GM13976 (cell line): Measurements from ENCODE around the gene CCDC148.

Experiments used
- DNase-seq: peaks from one replicate; pipeline ENCODE4 v3.0.0; 2012; ENCODE audit warnings: low spot score
- in situ Hi-C: fragments of 300-500 bp; cut with MboI; formaldehyde crosslinking; loops from one replicate; pipeline ENCODE4 v1.12.0; 2022; ENCODE audit warnings: low sequenced_read_pairs, mixed read lengths, inconsistent platforms; ENCODE audit not compliant: unreplicated experiment
- TF ChIP-seq, protein P1 (sequence below): IDR thresholded peaks from 2 replicates; pipeline ENCODE4 v1.5.1; 2012; ENCODE audit warnings: borderline replicate concordance, mild to moderate bottlenecking; ENCODE audit not compliant: insufficient read depth; ENCODE audit errors: extremely low read depth, missing control alignments, control extremely low read depth

The CCDC148 gene

GRCh38 chr2:158460632-158461297, 4.2 kb upstream of the CCDC148 start:
- in situ Hi-C loops: loop anchor here (25.0 kb wide), 1 partner anchor 277 kb away; no protein-coding TSS in a partner anchor
- TF ChIP-seq, protein P1, sequence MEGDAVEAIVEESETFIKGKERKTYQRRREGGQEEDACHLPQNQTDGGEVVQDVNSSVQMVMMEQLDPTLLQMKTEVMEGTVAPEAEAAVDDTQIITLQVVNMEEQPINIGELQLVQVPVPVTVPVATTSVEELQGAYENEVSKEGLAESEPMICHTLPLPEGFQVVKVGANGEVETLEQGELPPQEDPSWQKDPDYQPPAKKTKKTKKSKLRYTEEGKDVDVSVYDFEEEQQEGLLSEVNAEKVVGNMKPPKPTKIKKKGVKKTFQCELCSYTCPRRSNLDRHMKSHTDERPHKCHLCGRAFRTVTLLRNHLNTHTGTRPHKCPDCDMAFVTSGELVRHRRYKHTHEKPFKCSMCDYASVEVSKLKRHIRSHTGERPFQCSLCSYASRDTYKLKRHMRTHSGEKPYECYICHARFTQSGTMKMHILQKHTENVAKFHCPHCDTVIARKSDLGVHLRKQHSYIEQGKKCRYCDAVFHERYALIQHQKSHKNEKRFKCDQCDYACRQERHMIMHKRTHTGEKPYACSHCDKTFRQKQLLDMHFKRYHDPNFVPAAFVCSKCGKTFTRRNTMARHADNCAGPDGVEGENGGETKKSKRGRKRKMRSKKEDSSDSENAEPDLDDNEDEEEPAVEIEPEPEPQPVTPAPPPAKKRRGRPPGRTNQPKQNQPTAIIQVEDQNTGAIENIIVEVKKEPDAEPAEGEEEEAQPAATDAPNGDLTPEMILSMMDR: no peak
- no peak for DNase-seq

DNA sequence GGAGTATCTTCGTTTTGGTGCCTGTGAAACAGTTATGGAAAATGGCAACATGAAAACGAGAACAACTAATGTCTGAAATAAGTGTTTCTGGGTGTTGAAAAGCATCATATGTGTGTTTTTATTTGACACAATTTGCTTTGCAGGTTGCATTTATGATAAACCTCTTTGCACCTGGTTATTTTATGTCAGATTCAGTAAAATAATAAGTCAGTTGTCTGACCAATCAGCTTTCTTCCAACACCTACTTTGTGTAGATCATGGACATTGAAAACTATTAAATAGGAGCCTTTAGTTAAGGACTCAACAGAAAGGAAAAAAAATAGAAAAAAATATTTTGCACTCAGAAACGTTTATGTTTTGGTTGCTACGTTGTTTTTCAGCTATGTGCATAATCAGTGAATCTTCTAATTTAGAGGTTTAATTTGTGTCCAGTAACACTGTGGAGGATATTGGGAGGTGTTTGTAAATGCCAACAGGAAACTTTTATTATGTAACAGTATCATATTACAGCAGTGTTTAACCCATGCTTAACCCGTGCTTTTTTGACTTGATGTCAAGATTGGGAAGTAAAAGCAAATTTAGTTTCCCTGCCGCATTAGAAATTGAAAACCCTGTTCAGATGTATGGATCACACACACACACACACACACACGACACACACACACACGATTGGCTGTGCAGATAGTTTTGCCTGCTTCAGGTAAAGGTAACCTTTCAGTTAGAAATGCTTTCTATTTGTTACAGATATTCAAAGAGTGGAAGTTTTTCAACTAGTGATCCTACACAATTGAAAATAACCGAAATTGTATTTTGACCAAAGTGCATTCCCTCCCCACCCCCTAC, 2.8 kb upstream of the CCDC148 start:
- TF ChIP-seq, protein P1: no peak
- no peak for DNase-seq
- in situ Hi-C loops: loop anchor here (25.0 kb wide), 1 partner anchor 278 kb away; no protein-coding TSS in a partner anchor

DNA sequence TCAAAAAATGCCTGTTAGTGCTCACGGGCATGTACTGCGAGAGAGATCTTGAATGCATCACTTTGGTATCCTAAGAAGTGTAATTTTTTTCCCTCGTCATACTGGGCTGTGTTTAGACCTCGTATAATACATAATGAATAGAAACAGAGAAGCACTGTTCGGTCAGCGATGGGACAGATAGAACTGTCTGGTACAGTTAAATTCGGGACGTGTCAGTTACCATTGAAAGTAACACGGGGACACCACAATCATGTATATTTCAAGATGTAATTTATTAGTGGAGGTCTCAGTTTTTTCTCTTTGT, 2.0 kb upstream of the CCDC148 start:
- in situ Hi-C loops: loop anchor here (25.0 kb wide), 1 partner anchor 279 kb away; no protein-coding TSS in a partner anchor
- TF ChIP-seq, protein P1: no peak
- DNase-seq: no peak

- TF ChIP-seq, protein P1: peak; percentile 36
- no peak for DNase-seq
- in situ Hi-C loops: loop anchor here (25.0 kb wide), 1 partner anchor 279 kb away; no protein-coding TSS in a partner anchor
These were observed 1.5 kb upstream of the CCDC148 start for GRCh38 chr2:158457826-158458616.

DNA sequence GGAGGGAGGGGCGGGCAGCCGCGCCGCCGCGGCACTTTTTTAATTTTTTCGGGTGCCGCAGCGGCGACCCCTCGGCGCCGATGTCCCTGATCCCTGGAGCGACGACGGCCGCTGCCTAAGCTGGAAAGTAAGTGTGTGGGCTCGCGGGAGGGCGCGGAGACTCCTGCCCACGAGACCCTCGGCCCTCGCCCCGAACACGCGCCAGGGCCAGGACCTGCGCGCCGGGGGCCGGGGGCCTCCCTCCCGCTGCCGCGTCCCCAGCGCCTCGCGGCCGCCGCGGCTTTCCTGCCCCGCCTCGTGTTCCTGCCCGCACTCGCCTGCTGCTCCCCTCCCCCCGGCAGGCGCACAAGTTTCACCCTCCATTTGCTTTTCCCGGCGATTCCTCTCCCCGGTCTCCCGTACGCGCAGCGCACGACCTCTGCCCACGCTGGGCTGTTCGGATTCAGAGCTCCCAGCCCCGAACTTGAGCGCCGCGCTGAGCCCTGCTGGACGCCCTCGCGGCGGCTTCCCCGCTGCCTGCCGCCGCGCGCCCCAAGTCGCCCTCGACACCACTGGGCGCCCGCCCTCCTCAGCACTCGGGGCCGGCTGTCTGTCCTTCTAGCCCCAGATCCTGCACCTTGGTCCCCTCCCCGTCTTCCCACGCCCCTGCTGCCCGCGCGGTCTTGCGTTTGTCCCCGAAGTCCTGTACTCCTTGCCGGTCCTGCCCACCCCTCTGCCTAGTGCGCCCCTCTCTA, 706 bp upstream of the CCDC148 start:
- peak; percentile 70 for DNase-seq
- TF ChIP-seq, protein P1: no peak
- in situ Hi-C loops: loop anchor here (25.0 kb wide), 1 partner anchor 280 kb away; no protein-coding TSS in a partner anchor
